Body of pancreas (tissue), 4 donors: ENCODE measurements around the gene CPNE9.

Experiments
- POLR2A ChIP-seq, 3 donors: fragments of 450-650 bp; IDR thresholded peaks; one replicate each; pipeline ENCODE4 v1.6.1; 2016; ENCODE audit warnings: antibody characterized with exemption in 3 of 3, mild to moderate bottlenecking in 2 of 3
- TF ChIP-seq, protein P1 (sequence below), 7 experiments: fragments of 450-650 bp in 4 of 7; fragments of 200-600 bp in 3 of 7; sonication (generic) in 3 of 7; IDR thresholded peaks; one replicate each; pipeline ENCODE4 v1.5.1; 2016 to 2019; ENCODE audit warnings: antibody characterized with exemption in 7 of 7

DNA sequence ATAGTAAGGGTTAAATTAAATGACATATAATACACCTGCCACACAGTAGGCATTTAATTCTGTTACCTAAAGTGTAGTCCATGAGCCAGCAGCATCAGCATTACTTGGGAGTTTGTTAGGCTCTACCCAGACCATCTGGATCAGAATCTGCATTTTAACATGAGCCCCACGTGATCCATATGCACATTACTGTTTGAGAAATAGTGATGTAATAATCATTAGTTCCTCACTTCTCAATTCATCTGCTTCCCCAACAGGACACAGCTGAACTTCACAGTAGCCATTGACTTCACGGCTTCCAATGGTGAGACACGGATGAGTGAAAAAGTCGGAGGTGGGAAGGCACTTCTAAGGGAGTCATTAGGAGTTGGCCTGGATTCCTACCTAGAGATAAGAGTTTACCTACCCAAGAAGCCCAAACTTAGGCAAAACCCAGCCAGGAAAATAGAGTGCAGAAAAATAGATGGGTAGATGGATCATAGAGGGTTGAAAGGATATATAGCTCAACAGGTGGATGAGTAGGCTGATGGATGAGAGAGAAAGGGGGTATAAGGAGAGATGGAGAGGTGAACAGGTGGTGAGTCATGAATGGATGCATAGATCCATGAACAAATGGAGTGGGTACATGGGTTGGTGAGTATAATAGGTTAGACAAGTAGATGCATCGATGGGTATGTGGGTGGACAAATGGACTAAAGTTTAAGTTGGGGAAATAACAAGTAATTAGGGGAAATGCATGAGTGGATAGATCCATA, 13.3 kb downstream of the CPNE9 start:
- TF ChIP-seq, protein P1, sequence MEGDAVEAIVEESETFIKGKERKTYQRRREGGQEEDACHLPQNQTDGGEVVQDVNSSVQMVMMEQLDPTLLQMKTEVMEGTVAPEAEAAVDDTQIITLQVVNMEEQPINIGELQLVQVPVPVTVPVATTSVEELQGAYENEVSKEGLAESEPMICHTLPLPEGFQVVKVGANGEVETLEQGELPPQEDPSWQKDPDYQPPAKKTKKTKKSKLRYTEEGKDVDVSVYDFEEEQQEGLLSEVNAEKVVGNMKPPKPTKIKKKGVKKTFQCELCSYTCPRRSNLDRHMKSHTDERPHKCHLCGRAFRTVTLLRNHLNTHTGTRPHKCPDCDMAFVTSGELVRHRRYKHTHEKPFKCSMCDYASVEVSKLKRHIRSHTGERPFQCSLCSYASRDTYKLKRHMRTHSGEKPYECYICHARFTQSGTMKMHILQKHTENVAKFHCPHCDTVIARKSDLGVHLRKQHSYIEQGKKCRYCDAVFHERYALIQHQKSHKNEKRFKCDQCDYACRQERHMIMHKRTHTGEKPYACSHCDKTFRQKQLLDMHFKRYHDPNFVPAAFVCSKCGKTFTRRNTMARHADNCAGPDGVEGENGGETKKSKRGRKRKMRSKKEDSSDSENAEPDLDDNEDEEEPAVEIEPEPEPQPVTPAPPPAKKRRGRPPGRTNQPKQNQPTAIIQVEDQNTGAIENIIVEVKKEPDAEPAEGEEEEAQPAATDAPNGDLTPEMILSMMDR (IDR thresholded peaks at IDR 0.05) = no peak
- no peak for TF ChIP-seq POLR2A (IDR thresholded peaks at IDR 0.05)
